Osteocyte (in vitro differentiated cells): ENCODE results near the gene RTP5. TPM values are rescaled to one million over a fixed set of nuclear protein-coding genes. Genes with fewer than 3 reads are reported as not detected.
"Not testable (repeated sequence)": the region's sequence is repeated elsewhere in the genome, so short reads cannot be mapped to it uniquely, and the experiment has no call there.

Source experiments
- DNase-seq: peaks from one replicate; pipeline ENCODE4 v3.0.0; 2021; ENCODE audit warnings: mixed read lengths; ENCODE audit not compliant: unreplicated experiment; ENCODE audit errors: extremely low spot score
- H3K27ac Mint-ChIP-seq: one replicate; pipeline ENCODE4 v1.8.0; 2021; ENCODE audit warnings: mild to moderate bottlenecking, mixed read lengths; ENCODE audit not compliant: unreplicated experiment
- H3K27me3 Mint-ChIP-seq: one replicate; pipeline ENCODE4 v1.8.0; 2021; ENCODE audit warnings: mixed read lengths; ENCODE audit not compliant: unreplicated experiment
- H3K36me3 Mint-ChIP-seq: one replicate; pipeline ENCODE4 v1.8.0; 2021; ENCODE audit warnings: mixed read lengths; ENCODE audit not compliant: unreplicated experiment
- H3K4me1 Mint-ChIP-seq: one replicate; pipeline ENCODE4 v1.8.0; 2021; ENCODE audit warnings: mixed read lengths; ENCODE audit not compliant: unreplicated experiment
- H3K4me3 Mint-ChIP-seq: one replicate; pipeline ENCODE4 v1.8.0; 2021; ENCODE audit warnings: mild to moderate bottlenecking, moderate library complexity, mixed read lengths; ENCODE audit not compliant: unreplicated experiment
- H3K9me3 Mint-ChIP-seq: one replicate; pipeline ENCODE4 v1.8.0; 2021; ENCODE audit warnings: mixed read lengths; ENCODE audit not compliant: unreplicated experiment
- CTCF ChIP-seq: fragments of 200-600 bp; sonication (generic); IDR thresholded peaks from 2 replicates; pipeline ENCODE4 v1.5.0; 2021; ENCODE audit warnings: antibody characterized with exemption, mild to moderate bottlenecking, moderate library complexity
- total RNA-seq: library from RNA; stranded (reverse); gene quantifications from 2 replicates; pipeline ENCODE4 v1.2.1, GENCODE V29; 2021

Gene RTP5
- total RNA-seq, 1 donor from 2014 or later, result not detected

- H3K27me3 Mint-ChIP-seq, result peaks cover 19% of the 10 kb centered on the region
- H3K27ac Mint-ChIP-seq, result no peak overlapping the region
- H3K9me3 Mint-ChIP-seq, result peaks cover 11% of the 10 kb centered on the region
- H3K4me1 Mint-ChIP-seq, result no peaks in the 10 kb centered on the region
- H3K36me3 Mint-ChIP-seq, result no peaks in the 10 kb centered on the region
- DNase-seq, result no peak
- no peak for TF ChIP-seq CTCF
- H3K4me3 Mint-ChIP-seq, result no peak overlapping the region
Observed at GRCh38 chr2:241827394-241827793, 42.1 kb upstream of the RTP5 start.

- no peaks in the 10 kb centered on the region for H3K9me3 Mint-ChIP-seq
- H3K36me3 Mint-ChIP-seq, result no peaks in the 10 kb centered on the region
- H3K4me1 Mint-ChIP-seq, result peaks cover 7% of the 10 kb centered on the region
- peaks cover 50% of the 10 kb centered on the region for H3K27me3 Mint-ChIP-seq
- no peak for TF ChIP-seq CTCF
- no peak for DNase-seq
- no peak overlapping the region for H3K4me3 Mint-ChIP-seq
- no peak overlapping the region for H3K27ac Mint-ChIP-seq
Observed at GRCh38 chr2:241833101-241833663, 36.3 kb upstream of the RTP5 start.

GRCh38 chr2:241833756-241834526 lies 35.6 kb upstream of the RTP5 start:
- H3K4me1 Mint-ChIP-seq, H3K36me3 Mint-ChIP-seq, H3K4me3 Mint-ChIP-seq, H3K27ac Mint-ChIP-seq, H3K9me3 Mint-ChIP-seq, DNase-seq: not testable (repeated sequence)
- H3K27me3 Mint-ChIP-seq, result peaks cover 54% of the 10 kb centered on the region

GRCh38 chr2:241834527-241835210 lies 34.9 kb upstream of the RTP5 start:
- Mint-ChIP-seq H3K9me3 (no peaks in the 10 kb centered on the region), H3K4me1 (peaks cover 7% of the 10 kb centered on the region), H3K27ac (no peak overlapping the region), H3K4me3 (no peak overlapping the region), H3K36me3 (no peaks in the 10 kb centered on the region), H3K27me3 (peaks cover 55% of the 10 kb centered on the region)
- no peak for TF ChIP-seq CTCF
- DNase-seq, result no peak

- H3K27ac Mint-ChIP-seq, result no peak overlapping the region
- H3K9me3 Mint-ChIP-seq, result no peaks in the 10 kb centered on the region
- H3K4me3 Mint-ChIP-seq, result no peak overlapping the region
- DNase-seq, result no peak
- TF ChIP-seq CTCF, result no peak
- H3K4me1 Mint-ChIP-seq, result peaks cover 7% of the 10 kb centered on the region
- H3K36me3 Mint-ChIP-seq, result no peaks in the 10 kb centered on the region
- H3K27me3 Mint-ChIP-seq, result peaks cover 58% of the 10 kb centered on the region
Observed at GRCh38 chr2:241835611-241836010, 33.9 kb upstream of the RTP5 start.
